Effector memory CD4-positive, alpha-beta T cell (primary cell): ENCODE measurements around the gene SIRPD.

ENCODE experiments used
- DNase-seq, 3 donors: peaks; one replicate each; pipeline ENCODE4 v3.0.0-alpha.2; 2020
- H3K27ac ChIP-seq: 2 replicates; pipeline ENCODE4 v1.7.0; 2013; ENCODE audit warnings: mild to moderate bottlenecking, low read length, moderate library complexity; ENCODE audit not compliant: insufficient read depth, poor library complexity, severe bottlenecking
- H3K27me3 ChIP-seq: replicated peaks from 2 replicates; pipeline ENCODE4 v1.7.0; 2013; ENCODE audit warnings: mild to moderate bottlenecking, low read length; ENCODE audit not compliant: insufficient read depth, control insufficient read depth, poor library complexity, severe bottlenecking
- H3K36me3 ChIP-seq: 2 replicates; pipeline ENCODE4 v1.7.0; 2013; ENCODE audit warnings: mild to moderate bottlenecking, low read length, moderate library complexity; ENCODE audit not compliant: control insufficient read depth, insufficient read depth
- H3K4me1 ChIP-seq: 2 replicates; pipeline ENCODE4 v1.7.0; 2013; ENCODE audit warnings: low read length, mild to moderate bottlenecking; ENCODE audit not compliant: control insufficient read depth, insufficient read depth, poor library complexity, severe bottlenecking
- H3K4me3 ChIP-seq: 2 replicates; pipeline ENCODE4 v1.7.0; 2013; ENCODE audit warnings: low read length, low read depth, mild to moderate bottlenecking; ENCODE audit not compliant: insufficient read depth, poor library complexity, severe bottlenecking
- H3K9me3 ChIP-seq: 2 replicates; pipeline ENCODE4 v1.7.0; 2013; ENCODE audit warnings: mild to moderate bottlenecking, low read length, moderate library complexity; ENCODE audit not compliant: control insufficient read depth

The SIRPD gene

DNA sequence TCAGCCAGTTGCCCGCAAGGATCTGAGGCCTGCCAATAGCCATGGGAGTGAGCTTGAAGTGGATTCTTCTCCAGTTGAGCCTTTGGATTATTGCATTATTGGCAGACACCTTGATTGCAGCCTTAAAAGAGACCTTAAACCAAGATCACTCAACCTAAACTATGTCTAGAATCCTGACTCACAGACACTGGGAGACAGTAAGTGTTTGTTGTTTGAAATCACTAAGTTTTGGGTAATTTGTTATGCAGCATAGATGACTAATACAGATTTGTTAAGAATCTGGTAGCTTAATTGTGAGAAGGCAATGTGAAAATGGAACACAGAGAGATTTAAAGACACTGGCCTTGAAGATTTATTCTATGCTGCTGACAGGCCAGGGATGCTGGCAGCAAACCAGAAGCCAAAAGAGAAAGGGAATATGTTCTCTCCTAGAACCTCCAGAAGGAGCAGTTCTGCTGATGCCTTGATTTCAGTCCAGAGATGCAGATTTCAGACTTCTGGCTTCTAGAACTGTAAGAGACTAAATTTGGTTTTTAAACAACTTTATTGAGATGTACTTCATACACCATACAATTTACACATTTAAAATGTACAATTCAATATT, 17.6 kb downstream of the SIRPD start:
- Histone ChIP-seq H3K27ac (no peak overlapping the region), H3K4me1 (no peaks in the 10 kb centered on the region), H3K36me3 (no peaks in the 10 kb centered on the region), H3K27me3 (no peaks in the 10 kb centered on the region), H3K9me3 (no peaks in the 10 kb centered on the region), H3K4me3 (no peak overlapping the region)
- DNase-seq = no peak

DNA sequence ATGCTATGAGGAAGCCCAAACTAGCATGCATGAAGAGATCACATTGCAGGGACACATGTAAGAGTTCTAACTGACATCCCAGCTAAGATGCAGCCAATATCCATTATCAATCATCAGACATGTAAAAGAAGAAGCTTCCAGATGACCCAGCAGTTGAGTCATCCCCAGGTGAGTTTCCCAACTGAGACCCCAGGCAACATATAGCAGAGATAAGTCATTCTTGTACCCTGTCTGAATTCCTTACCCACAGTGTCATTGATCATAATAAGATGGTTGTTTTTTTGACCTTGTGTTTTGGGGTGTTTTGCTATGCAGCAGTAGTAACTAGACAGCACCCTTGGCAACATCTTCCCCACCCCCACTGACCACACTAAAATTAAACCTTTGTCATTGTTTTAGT, 18.9 kb downstream of the SIRPD start:
- no peaks in the 10 kb centered on the region for H3K36me3 ChIP-seq
- H3K27me3 ChIP-seq = no peaks in the 10 kb centered on the region
- no peak overlapping the region for H3K27ac ChIP-seq
- no peak overlapping the region for H3K4me3 ChIP-seq
- no peak for DNase-seq
- no peaks in the 10 kb centered on the region for H3K4me1 ChIP-seq
- no peaks in the 10 kb centered on the region for H3K9me3 ChIP-seq

DNA sequence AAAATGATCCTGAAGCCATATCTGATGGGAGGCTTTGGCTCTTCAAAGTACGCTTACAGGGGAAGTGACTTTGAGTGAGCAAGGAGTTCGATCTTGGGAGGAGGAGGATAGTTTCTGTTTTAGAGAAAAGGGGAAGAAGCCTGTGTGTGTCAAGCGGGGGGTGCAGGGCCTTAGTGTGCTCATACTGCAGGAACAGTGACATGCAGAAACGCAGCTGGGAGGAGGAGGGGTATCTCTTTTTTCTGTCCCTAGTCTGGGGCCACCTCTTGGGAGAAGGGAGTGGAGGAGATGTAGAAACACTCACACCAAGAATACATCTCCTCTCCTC, 19.8 kb downstream of the SIRPD start:
- H3K4me1 ChIP-seq = no peaks in the 10 kb centered on the region
- H3K9me3 ChIP-seq = no peaks in the 10 kb centered on the region
- H3K4me3 ChIP-seq = no peak overlapping the region
- no peaks in the 10 kb centered on the region for H3K36me3 ChIP-seq
- no peak for DNase-seq
- no peak overlapping the region for H3K27ac ChIP-seq
- H3K27me3 ChIP-seq = no peaks in the 10 kb centered on the region

DNA sequence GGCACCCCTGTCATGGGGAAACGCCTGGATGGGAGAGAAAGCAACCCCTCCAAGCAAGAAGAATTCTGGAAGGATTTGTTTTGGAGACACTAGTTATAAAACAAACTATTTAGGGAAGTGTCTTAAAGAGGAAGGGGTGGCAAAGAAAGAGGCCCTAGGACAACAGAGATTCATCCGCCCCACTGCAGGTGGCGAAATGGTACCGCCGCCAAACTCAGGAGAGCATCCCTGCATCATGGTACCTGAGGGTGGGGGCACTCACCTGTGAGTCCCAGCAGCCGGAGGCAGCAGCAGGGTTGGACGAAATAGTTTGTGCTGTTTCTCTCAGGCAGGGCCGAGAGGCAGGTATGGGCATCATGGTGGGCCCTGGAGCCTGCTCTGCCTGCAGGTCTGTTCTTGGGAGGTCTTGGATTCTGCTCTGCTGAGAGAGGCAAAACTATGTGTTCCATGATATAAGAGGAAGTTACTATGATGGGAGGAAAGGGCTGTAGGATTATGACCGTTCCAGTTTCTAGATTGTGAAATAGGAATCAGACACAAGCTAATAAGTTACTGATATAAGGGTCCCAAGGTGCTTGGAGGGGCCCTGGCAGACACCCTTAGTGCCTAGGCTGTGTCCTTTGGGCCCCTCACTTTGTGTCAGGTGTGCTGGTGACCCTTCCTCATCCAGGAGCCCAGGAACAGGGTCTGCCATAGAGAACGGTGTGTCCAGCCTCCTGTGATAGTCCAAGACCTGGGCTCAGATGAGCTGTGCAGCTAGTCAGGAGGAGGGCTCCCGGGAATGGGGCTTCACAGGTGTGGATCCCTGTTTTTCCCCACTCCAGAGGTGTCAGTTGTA, 20.4 kb downstream of the SIRPD start:
- H3K4me3 ChIP-seq = no peak overlapping the region
- no peaks in the 10 kb centered on the region for H3K36me3 ChIP-seq
- no peaks in the 10 kb centered on the region for H3K4me1 ChIP-seq
- H3K27ac ChIP-seq = no peak overlapping the region
- H3K9me3 ChIP-seq = no peaks in the 10 kb centered on the region
- DNase-seq = no peak
- no peaks in the 10 kb centered on the region for H3K27me3 ChIP-seq

DNA sequence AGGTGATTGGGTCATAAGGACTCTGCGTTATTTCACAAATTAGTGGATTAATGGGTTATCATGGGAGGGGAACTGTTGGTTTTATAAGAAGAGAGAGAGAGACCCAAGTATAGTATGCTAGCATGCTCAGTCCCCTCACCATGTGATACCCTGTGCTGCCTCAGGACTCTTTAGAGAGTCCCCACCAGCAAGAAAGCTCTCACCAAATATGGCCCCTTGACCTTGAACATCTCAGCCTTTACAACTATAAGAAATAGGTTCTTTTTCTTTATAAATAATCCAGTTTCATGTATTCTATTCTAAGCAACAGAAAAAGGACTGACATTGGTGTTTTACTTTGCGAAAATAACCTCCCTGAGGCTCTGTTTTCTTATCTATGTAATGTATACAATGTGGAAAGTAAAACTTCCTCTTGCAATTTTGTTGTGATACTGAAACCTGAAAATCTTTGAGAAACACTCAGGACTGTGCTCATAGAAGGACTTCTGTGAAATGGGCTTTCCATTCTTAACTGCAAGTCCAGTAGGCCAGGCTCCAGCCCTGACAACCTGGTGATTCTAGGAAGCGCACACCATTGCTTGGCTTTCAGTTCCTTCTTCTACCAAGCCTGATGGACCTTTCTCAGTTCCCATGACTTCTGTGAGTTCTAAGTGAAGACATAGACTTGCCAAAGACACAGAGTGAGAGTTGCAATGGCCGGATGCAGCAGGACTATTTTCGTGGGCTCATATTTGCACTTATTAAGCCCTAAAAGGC, 21.9 kb downstream of the SIRPD start:
- Histone ChIP-seq H3K9me3 (no peaks in the 10 kb centered on the region), H3K4me3 (no peak overlapping the region), H3K27me3 (no peaks in the 10 kb centered on the region), H3K4me1 (no peaks in the 10 kb centered on the region), H3K36me3 (no peaks in the 10 kb centered on the region), H3K27ac (no peak overlapping the region)
- no peak for DNase-seq

DNA sequence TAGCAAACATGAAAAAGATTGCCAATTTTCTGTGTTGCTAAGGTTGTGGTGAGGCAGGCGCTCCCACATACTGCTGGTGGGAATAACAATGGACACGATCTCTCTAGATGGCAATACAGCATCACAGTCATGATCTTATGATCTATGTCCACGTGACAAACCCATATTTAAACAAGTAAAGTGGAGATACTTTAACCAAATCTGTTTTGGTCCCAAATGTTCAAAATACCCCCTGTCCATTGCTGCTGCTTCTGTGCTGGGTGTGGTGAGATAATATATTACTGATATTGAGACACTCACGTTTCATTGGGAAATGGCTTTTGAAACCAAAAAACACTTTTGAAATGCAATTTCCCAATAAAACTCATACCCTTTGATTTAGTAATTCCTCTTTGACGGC, 23.0 kb downstream of the SIRPD start:
- H3K9me3 ChIP-seq = no peaks in the 10 kb centered on the region
- H3K4me3 ChIP-seq = no peak overlapping the region
- H3K36me3 ChIP-seq = no peaks in the 10 kb centered on the region
- DNase-seq = no peak
- H3K27me3 ChIP-seq = no peaks in the 10 kb centered on the region
- no peak overlapping the region for H3K27ac ChIP-seq
- no peaks in the 10 kb centered on the region for H3K4me1 ChIP-seq

DNA sequence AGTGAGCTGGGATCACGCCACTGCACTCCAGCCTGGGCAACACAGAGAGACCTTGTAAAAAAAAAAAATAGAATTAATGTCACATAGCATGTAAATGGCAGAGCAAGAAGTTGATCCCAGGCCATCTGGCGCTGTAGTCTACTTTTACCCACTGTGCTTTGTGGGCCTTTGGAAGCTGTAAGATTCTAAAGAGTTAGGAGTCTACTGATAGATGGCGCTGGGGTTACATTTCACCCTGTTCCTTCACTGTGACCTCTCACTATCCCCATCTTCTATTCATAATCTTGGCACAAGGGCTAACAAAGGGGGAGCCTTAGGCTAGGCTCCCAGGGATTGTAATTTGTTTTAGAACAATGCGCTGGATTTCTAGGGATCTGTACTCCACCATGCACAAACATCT, 24.4 kb downstream of the SIRPD start:
- H3K27me3 ChIP-seq = no peaks in the 10 kb centered on the region
- H3K27ac ChIP-seq = no peak overlapping the region
- no peak overlapping the region for H3K4me3 ChIP-seq
- no peaks in the 10 kb centered on the region for H3K4me1 ChIP-seq
- H3K36me3 ChIP-seq = no peaks in the 10 kb centered on the region
- no peak for DNase-seq
- no peaks in the 10 kb centered on the region for H3K9me3 ChIP-seq

DNA sequence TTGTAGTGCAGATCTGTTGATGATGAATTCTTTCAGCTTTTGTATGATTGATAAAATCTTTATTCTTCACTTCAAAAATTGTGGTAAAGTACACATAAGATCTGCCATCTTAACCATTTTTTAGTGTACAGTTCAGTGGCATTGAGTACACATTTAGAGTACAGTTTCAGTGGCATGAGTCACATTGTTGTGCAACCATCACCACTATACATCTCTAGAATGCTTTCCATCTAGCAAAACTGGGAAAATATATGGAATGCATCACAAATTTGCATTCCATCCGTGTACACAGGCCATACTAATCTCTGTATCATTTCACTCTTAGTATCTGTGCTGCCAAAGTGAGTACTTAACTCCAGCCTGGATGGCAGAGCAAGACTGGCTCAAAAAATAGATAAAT, 28.7 kb downstream of the SIRPD start:
- Histone ChIP-seq H3K4me1 (no peaks in the 10 kb centered on the region), H3K9me3 (no peaks in the 10 kb centered on the region), H3K4me3 (no peak overlapping the region), H3K36me3 (no peaks in the 10 kb centered on the region), H3K27me3 (no peaks in the 10 kb centered on the region), H3K27ac (no peak overlapping the region)
- DNase-seq = no peak

DNA sequence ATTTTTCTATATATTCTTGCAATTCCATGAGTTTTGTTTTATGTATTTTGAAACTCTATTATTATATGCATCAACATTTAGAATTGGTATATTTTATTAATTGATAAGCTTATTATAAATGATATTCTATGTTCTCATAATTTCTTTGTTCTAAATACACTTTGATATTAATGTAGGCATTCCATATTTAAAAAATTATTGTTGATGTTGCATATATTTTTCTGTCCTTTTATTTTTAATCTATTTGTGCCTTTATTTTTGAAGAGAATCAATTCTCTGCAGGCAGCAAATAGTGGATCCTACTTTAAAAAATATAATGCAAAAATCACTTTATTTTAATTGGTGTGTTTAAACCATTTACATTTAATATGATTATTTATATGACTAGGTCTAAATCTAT, 29.6 kb downstream of the SIRPD start:
- no peak overlapping the region for H3K4me3 ChIP-seq
- no peaks in the 10 kb centered on the region for H3K27me3 ChIP-seq
- no peaks in the 10 kb centered on the region for H3K9me3 ChIP-seq
- H3K27ac ChIP-seq = no peak overlapping the region
- H3K36me3 ChIP-seq = no peaks in the 10 kb centered on the region
- no peak for DNase-seq
- no peaks in the 10 kb centered on the region for H3K4me1 ChIP-seq

DNA sequence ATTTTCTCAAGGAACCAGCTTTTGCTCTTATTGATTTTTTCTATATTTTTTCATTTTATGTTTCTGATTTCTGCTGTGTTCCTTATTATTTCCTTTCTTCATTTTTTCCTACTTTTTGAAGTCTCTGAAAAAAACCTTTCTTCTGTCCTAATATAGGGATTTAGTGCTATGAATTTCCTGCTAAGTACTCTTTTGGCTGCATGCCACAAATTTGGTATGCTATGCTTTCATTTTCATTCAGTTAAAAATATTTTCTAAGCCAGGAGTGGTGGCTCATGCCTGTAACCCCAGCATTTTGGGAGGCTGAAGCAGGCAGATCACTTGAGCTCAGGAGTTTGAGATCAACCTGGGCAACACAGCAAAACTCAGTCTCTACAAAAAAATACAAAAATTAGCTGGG, 30.6 kb downstream of the SIRPD start:
- H3K4me1 ChIP-seq = no peaks in the 10 kb centered on the region
- no peaks in the 10 kb centered on the region for H3K9me3 ChIP-seq
- no peak for DNase-seq
- H3K36me3 ChIP-seq = no peaks in the 10 kb centered on the region
- no peaks in the 10 kb centered on the region for H3K27me3 ChIP-seq
- no peak overlapping the region for H3K4me3 ChIP-seq
- H3K27ac ChIP-seq = no peak overlapping the region
